Epithelial cell of proximal tubule (primary cell): ENCODE data around the gene CNPY1. TPM values are rescaled to one million over a fixed set of nuclear protein-coding genes. Genes with fewer than 3 reads are reported as not detected.

ENCODE experiments used
- DNase-seq: peaks from one replicate; pipeline ENCODE4 v3.0.0-alpha.2; 2011; ENCODE audit warnings: low read depth
- H3K4me3 ChIP-seq: 2 replicates; pipeline ENCODE4 v1.5.1; 2011; ENCODE audit warnings: low read depth, mild to moderate bottlenecking, low read length
- CTCF ChIP-seq: conservative IDR thresholded peaks from 2 replicates; pipeline ENCODE4 v1.5.1; 2012; ENCODE audit warnings: low read depth, mild to moderate bottlenecking, low read length
- total RNA-seq: library from RNA; depleted of rRNA; stranded (reverse); fragments of >200 nt; gene quantifications from 2 replicates; pipeline ENCODE4 v1.2.3, GENCODE V29; 2015

Gene CNPY1
- total RNA-seq, 1 donor from 2014 or later = not detected

GRCh38 chr7:155488483-155489127, 57.8 kb downstream of the CNPY1 start:
- no peak for TF ChIP-seq CTCF
- no peak for DNase-seq
- no peak overlapping the region for H3K4me3 ChIP-seq

GRCh38 chr7:155487509-155488482, 58.6 kb downstream of the CNPY1 start:
- no peak for DNase-seq
- no peak for TF ChIP-seq CTCF

GRCh38 chr7:155486783-155487508, 59.4 kb downstream of the CNPY1 start:
- H3K4me3 ChIP-seq = no peak overlapping the region
- DNase-seq = no peak
- TF ChIP-seq CTCF = no peak

More at GRCh38 chr7:155487509-155488482, 58.6 kb downstream of the CNPY1 start:
- H3K4me3 ChIP-seq = no peak overlapping the region

- no peak for DNase-seq
- no peak overlapping the region for H3K4me3 ChIP-seq
- TF ChIP-seq CTCF = no peak
Measured at GRCh38 chr7:155484483-155485399, 61.6 kb downstream of the CNPY1 start.

GRCh38 chr7:155483868-155484325, 62.5 kb downstream of the CNPY1 start:
- no peak overlapping the region for H3K4me3 ChIP-seq
- TF ChIP-seq CTCF = no peak
- DNase-seq = no peak

- TF ChIP-seq CTCF = no peak
Measured at GRCh38 chr7:155483245-155483644, 63.1 kb downstream of the CNPY1 start.

More at GRCh38 chr7:155483245-155483644, 63.1 kb downstream of the CNPY1 start:
- H3K4me3 ChIP-seq = no peak overlapping the region
- DNase-seq = no peak
